Measurements from ENCODE around the gene SLC9A2. TPM values are rescaled to one million over a fixed set of nuclear protein-coding genes. Genes with fewer than 3 reads are reported as not detected.

SLC9A2 gene
- total RNA-seq, 2 donors from 2014 or later = not detected

DNA sequence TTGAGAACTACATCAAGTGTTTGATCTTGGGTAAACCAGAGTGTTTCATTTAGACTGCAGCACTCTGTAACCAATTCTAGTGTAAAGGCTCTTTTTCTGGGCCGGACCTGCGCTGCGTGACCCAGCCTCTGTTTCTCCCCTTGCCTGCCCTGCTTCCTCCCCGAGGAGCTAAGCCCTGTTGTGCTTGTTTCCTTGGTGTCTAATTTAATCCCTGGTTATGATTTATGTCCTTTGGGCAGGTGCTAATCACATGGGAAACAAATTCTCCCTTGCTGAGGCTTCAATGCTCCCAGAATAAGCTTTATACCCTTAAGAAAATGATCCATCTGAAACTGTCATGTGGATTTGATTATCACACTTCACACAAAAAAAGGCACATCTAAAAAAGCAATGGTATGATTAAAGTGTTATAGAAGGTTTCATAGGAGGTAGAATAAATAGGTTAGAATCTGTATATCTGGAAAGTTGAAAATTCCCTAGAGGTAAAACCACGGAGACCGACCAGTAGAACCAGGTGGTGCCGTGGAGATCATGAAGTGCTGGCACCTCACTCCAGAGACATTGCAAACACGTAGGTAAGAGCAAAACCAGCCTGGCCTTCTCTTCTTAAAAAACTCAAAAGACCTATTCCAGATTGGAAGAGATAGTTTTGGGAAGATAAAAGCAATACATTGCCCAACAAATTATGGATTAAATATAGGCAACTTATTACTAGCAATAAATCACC lies 31.0 kb upstream of the SLC9A2 start:
- Mint-ChIP-seq H3K4me1 (peaks cover 12% of the 10 kb centered on the region), H3K4me3 (no peak overlapping the region), H3K27me3 (ENCODE audit: insufficient read depth) (no peaks in the 10 kb centered on the region), H3K36me3 (ENCODE audit: low read depth) (no peaks in the 10 kb centered on the region), H3K9me3 (no peaks in the 10 kb centered on the region), H3K27ac (no peak overlapping the region)
- DNase-seq = no peak
- Histone ChIP-seq H3K27ac (ENCODE audit: low read depth, low read length) (no peak overlapping the region), H3K27me3 (ENCODE audit: control insufficient read depth, insufficient read depth, low read length, poor library complexity, severe bottlenecking) (no peaks in the 10 kb centered on the region), H3K9ac (ENCODE audit: extremely low read depth, low read length, poor library complexity, severe bottlenecking) (no peak overlapping the region), H3K4me1 (ENCODE audit: control insufficient read depth, insufficient read depth, low read length) (no peaks in the 10 kb centered on the region), H3K9me3 (ENCODE audit: control insufficient read depth, low read length) (no peaks in the 10 kb centered on the region), H3K36me3 (ENCODE audit: control insufficient read depth, insufficient read depth, low read length) (no peaks in the 10 kb centered on the region), H3K4me3 (ENCODE audit: low read length) (no peak overlapping the region)
- TF ChIP-seq, protein P1, sequence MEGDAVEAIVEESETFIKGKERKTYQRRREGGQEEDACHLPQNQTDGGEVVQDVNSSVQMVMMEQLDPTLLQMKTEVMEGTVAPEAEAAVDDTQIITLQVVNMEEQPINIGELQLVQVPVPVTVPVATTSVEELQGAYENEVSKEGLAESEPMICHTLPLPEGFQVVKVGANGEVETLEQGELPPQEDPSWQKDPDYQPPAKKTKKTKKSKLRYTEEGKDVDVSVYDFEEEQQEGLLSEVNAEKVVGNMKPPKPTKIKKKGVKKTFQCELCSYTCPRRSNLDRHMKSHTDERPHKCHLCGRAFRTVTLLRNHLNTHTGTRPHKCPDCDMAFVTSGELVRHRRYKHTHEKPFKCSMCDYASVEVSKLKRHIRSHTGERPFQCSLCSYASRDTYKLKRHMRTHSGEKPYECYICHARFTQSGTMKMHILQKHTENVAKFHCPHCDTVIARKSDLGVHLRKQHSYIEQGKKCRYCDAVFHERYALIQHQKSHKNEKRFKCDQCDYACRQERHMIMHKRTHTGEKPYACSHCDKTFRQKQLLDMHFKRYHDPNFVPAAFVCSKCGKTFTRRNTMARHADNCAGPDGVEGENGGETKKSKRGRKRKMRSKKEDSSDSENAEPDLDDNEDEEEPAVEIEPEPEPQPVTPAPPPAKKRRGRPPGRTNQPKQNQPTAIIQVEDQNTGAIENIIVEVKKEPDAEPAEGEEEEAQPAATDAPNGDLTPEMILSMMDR (conservative IDR thresholded peaks at IDR 0.05) = no peak
- 90 to 93% methylated on average over 3 to 8 of the region's 8 CpGs for WGBS, 2 experiments (ENCODE audit: insufficient coverage in 1 of 2, insufficient read length in 1 of 2)

DNA sequence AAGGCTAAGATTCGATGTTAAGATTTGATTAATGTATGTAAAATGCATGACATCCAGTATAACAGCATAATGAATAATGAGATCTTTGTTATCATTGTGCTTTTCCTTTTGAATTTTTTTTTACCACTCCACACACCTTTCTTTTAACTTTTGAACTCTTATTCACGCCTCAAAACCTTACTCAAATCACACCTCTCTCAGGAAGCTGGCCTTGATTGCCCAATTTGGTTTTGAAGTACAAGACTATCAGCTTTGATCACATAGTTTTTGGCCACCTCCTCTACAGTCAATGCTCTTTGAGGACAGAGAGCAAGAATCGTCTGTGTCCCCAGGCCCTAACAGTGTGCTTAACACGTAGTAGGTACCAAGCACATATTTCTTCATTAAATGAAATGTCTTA lies 29.9 kb upstream of the SLC9A2 start:
- no peak for DNase-seq
- Histone ChIP-seq H3K4me1 (ENCODE audit: control insufficient read depth, insufficient read depth, low read length) (no peaks in the 10 kb centered on the region), H3K9me3 (ENCODE audit: control insufficient read depth, low read length) (no peaks in the 10 kb centered on the region), H3K27ac (ENCODE audit: low read depth, low read length) (no peak overlapping the region), H3K4me3 (ENCODE audit: low read length) (no peak overlapping the region), H3K9ac (ENCODE audit: extremely low read depth, low read length, poor library complexity, severe bottlenecking) (no peak overlapping the region), H3K27me3 (ENCODE audit: control insufficient read depth, insufficient read depth, low read length, poor library complexity, severe bottlenecking) (no peaks in the 10 kb centered on the region), H3K36me3 (ENCODE audit: control insufficient read depth, insufficient read depth, low read length) (no peaks in the 10 kb centered on the region)
- Mint-ChIP-seq H3K27me3 (ENCODE audit: insufficient read depth) (no peaks in the 10 kb centered on the region), H3K4me3 (no peak overlapping the region), H3K4me1 (peaks cover 12% of the 10 kb centered on the region), H3K27ac (no peak overlapping the region), H3K36me3 (ENCODE audit: low read depth) (no peaks in the 10 kb centered on the region), H3K9me3 (no peaks in the 10 kb centered on the region)
- TF ChIP-seq, protein P1 (conservative IDR thresholded peaks at IDR 0.05) = no peak
- 60 to 70% methylated on average over 1 to 3 of the region's 4 CpGs for WGBS, 2 experiments (ENCODE audit: insufficient coverage in 1 of 2, insufficient read length in 1 of 2)

DNA sequence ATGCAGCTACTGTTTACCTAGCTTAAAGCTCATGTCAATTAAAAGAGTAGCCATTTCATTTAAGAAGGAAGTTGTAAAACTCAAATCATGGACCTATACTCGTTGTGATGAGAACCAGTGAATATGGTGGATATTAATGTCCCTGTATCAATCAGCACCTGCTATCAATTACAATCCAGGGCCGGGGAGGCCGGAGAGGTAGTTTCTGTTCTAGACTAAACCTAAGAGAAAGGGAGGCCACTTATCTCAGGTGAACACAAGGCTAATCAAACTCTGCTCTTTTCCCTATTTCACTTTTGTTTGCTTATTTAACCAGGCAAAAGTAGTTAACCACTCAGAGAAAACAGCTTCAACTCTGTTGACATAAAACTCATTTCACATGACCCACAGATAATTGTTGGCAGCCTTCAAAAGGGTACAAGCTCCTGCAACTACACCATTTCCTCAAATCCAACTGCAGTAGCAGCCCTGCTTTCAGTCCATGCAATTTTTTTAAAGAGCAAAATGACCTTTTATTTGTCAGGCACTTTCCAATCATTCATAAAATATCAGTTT lies 27.8 kb upstream of the SLC9A2 start:
- no peaks in the 10 kb centered on the region for H3K36me3 Mint-ChIP-seq (ENCODE audit: low read depth)
- TF ChIP-seq, protein P1 (conservative IDR thresholded peaks at IDR 0.05) = no peak
- no peaks in the 10 kb centered on the region for H3K9me3 Mint-ChIP-seq
- peaks cover 2% of the 10 kb centered on the region for H3K4me1 Mint-ChIP-seq
- 84% methylated on average over 3 of the region's 3 CpGs; no CpG with 5 or more reads in 1 of the 2 experiments for WGBS, 2 experiments (ENCODE audit: insufficient coverage in 1 of 2, insufficient read length in 1 of 2)
- Histone ChIP-seq H3K27me3 (ENCODE audit: control insufficient read depth, insufficient read depth, low read length, poor library complexity, severe bottlenecking) (no peaks in the 10 kb centered on the region), H3K4me3 (ENCODE audit: low read length) (no peak overlapping the region), H3K9me3 (ENCODE audit: control insufficient read depth, low read length) (no peaks in the 10 kb centered on the region), H3K9ac (ENCODE audit: extremely low read depth, low read length, poor library complexity, severe bottlenecking) (no peak overlapping the region), H3K36me3 (ENCODE audit: control insufficient read depth, insufficient read depth, low read length) (no peaks in the 10 kb centered on the region), H3K4me1 (ENCODE audit: control insufficient read depth, insufficient read depth, low read length) (no peaks in the 10 kb centered on the region), H3K27ac (ENCODE audit: low read depth, low read length) (no peak overlapping the region)
- no peaks in the 10 kb centered on the region for H3K27me3 Mint-ChIP-seq (ENCODE audit: insufficient read depth)
- DNase-seq = no peak
- H3K27ac Mint-ChIP-seq = no peak overlapping the region
- no peak overlapping the region for H3K4me3 Mint-ChIP-seq
